PC-9 (cell line): Measurements from ENCODE around the gene SDK1. TPM values are rescaled to one million over a fixed set of nuclear protein-coding genes. Genes with fewer than 3 reads are reported as not detected.

ENCODE experiments used
- BruUV-seq: library from RNA; stranded (reverse); fragments of 400-500 nt; replicated peaks from 2 replicates; lab custom pipeline; 2021; lab: Mats Ljungman, UMichigan
- CTCF ChIA-PET: fragments of 300-600 bp; sonication (Branson Sonifier 250); formaldehyde crosslinking; loops from one replicate; lab custom pipeline; 2022; ENCODE audit warnings: antibody characterized with exemption; lab: Charles Lee
- POLR2A ChIA-PET: fragments of 300-600 bp; sonication (Branson Sonifier 250); formaldehyde crosslinking; loops from one replicate; lab custom pipeline; 2022; ENCODE audit warnings: antibody characterized with exemption; ENCODE audit not compliant: unreplicated experiment; lab: Charles Lee
- DNase-seq, 2 experiments: peaks; one replicate each; pipeline versions ENCODE4 v3.0.0 to v3.0.0-alpha.2; 2015 to 2022; ENCODE audit warnings: mixed read lengths in 1 of 2
- H2AFZ ChIP-seq: fragments of 200-600 bp; sonication (generic); 2 replicates; pipeline ENCODE4 v1.8.1; 2017; ENCODE audit warnings: antibody characterized with exemption
- H3F3A ChIP-seq: fragments of 200-600 bp; sonication (generic); 2 replicates; pipeline ENCODE4 v1.8.1; 2017; ENCODE audit warnings: antibody characterized with exemption, mild to moderate bottlenecking, low read depth; ENCODE audit not compliant: insufficient read depth
- H3K27ac ChIP-seq: fragments of 200-600 bp; sonication (generic); 2 replicates; pipeline ENCODE4 v1.6.1; 2016; ENCODE audit warnings: mixed run types
- H3K27me3 ChIP-seq: fragments of 200-600 bp; sonication (generic); 2 replicates; pipeline ENCODE4 v1.6.1; 2016; ENCODE audit warnings: low read depth, mixed run types; ENCODE audit not compliant: insufficient read depth
- H3K36me3 ChIP-seq: fragments of 200-600 bp; sonication (generic); 2 replicates; pipeline ENCODE4 v1.6.1; 2016; ENCODE audit warnings: low read depth, mixed run types
- H3K4me1 ChIP-seq: fragments of 200-600 bp; sonication (generic); replicated peaks from 2 replicates; pipeline ENCODE4 v1.6.1; 2016; ENCODE audit warnings: mixed run types; ENCODE audit not compliant: insufficient read depth
- H3K4me2 ChIP-seq: fragments of 200-600 bp; sonication (generic); 2 replicates; pipeline ENCODE4 v1.6.1; 2017; ENCODE audit warnings: mixed run types
- H3K4me3 ChIP-seq: fragments of 200-600 bp; sonication (generic); 2 replicates; pipeline ENCODE4 v1.6.1; 2016; ENCODE audit warnings: mixed run types
- H3K79me2 ChIP-seq: fragments of 200-600 bp; sonication (generic); 2 replicates; pipeline ENCODE4 v1.6.1; 2017; ENCODE audit warnings: low read depth, mixed run types
- H3K9me2 ChIP-seq: fragments of 200-600 bp; sonication (generic); 2 replicates; pipeline ENCODE4 v1.8.1; 2017; ENCODE audit warnings: mild to moderate bottlenecking; ENCODE audit not compliant: insufficient read depth
- H3K9me3 ChIP-seq: fragments of 200-600 bp; sonication (generic); 2 replicates; pipeline ENCODE4 v1.8.1; 2016; ENCODE audit warnings: low read depth; ENCODE audit not compliant: insufficient read depth
- H4K20me1 ChIP-seq: fragments of 200-600 bp; sonication (generic); 2 replicates; pipeline ENCODE4 v1.8.1; 2017; ENCODE audit not compliant: insufficient read depth
- CTCF ChIP-seq: fragments of 200-600 bp; sonication (generic); conservative IDR thresholded peaks from 2 replicates; pipeline ENCODE4 v1.6.1; 2017; ENCODE audit warnings: mixed run types, antibody characterized with exemption, mild to moderate bottlenecking, moderate library complexity
- EZH2 ChIP-seq: fragments of 200-600 bp; sonication (generic); IDR thresholded peaks from 2 replicates; pipeline ENCODE4 v1.8.0; 2017; ENCODE audit warnings: antibody characterized with exemption, low read depth
- intact Hi-C: fragments of 100-400 bp; cut with micrococcal nuclease; formaldehyde crosslinking; loops from one replicate; pipeline ENCODE4 v1.10.0; 2022; ENCODE audit not compliant: unreplicated experiment
- total RNA-seq: library from RNA; stranded (reverse); gene quantifications from 2 replicates; pipeline ENCODE4 v1.2.3, GENCODE V29; 2021

The SDK1 gene
- total RNA-seq, 1 experiment from 2014 or later = not detected

- Histone ChIP-seq H2AFZ (no peak overlapping the region), H3K4me2 (no peak overlapping the region), H3K9me2 (no peaks in the 10 kb centered on the region), H3K27me3 (peaks cover 86% of the 10 kb centered on the region), H3K36me3 (no peaks in the 10 kb centered on the region), H3K9me3 (peaks cover 7% of the 10 kb centered on the region; the same call in 1 of the 2 replicates), H3K27ac (no peak overlapping the region), H3K4me1 (no peaks in the 10 kb centered on the region), H3K4me3 (no peak overlapping the region), H3F3A (no peaks in the 10 kb centered on the region), H3K79me2 (no peaks in the 10 kb centered on the region), H4K20me1 (peaks cover 6% of the 10 kb centered on the region; the same call in 1 of the 2 replicates)
- BruUV-seq = no TSS peak
- intact Hi-C loops = no loop called here
- TF ChIP-seq EZH2 (no peak), CTCF (no peak)
- DNase-seq = no peak
- POLR2A ChIA-PET = no interaction called here
- CTCF ChIA-PET = no interaction called here
These were observed 273.3 kb downstream of the SDK1 start for GRCh38 chr7:3574386-3574785.

- Histone ChIP-seq H3K4me1 (no peaks in the 10 kb centered on the region), H3K9me2 (no peaks in the 10 kb centered on the region), H3K9me3 (peaks cover 7% of the 10 kb centered on the region; the same call in 1 of the 2 replicates), H2AFZ (no peak overlapping the region), H3K4me3 (no peak overlapping the region), H4K20me1 (peaks cover 6% of the 10 kb centered on the region; the same call in 1 of the 2 replicates), H3K36me3 (no peaks in the 10 kb centered on the region), H3K27me3 (peaks cover 71% of the 10 kb centered on the region), H3F3A (no peaks in the 10 kb centered on the region), H3K79me2 (no peaks in the 10 kb centered on the region), H3K27ac (no peak overlapping the region), H3K4me2 (no peak overlapping the region)
- no TSS peak for BruUV-seq
- TF ChIP-seq EZH2 (no peak), CTCF (no peak)
- no peak for DNase-seq
- CTCF ChIA-PET = no interaction called here
- POLR2A ChIA-PET = no interaction called here
- intact Hi-C loops = no loop called here
These were observed 274.9 kb downstream of the SDK1 start for GRCh38 chr7:3575753-3576531.

- no TSS peak for BruUV-seq
- no peak overlapping the region for H3K4me2 ChIP-seq
- POLR2A ChIA-PET = no interaction called here
- DNase-seq = no peak
- TF ChIP-seq EZH2 (no peak), CTCF (no peak)
- no peak overlapping the region for H2AFZ ChIP-seq
- H3K9me2 ChIP-seq = no peaks in the 10 kb centered on the region
- H3K79me2 ChIP-seq = no peaks in the 10 kb centered on the region
- H3K4me1 ChIP-seq = no peaks in the 10 kb centered on the region
- no peaks in the 10 kb centered on the region for H3K36me3 ChIP-seq
- H3K27ac ChIP-seq = no peak overlapping the region
- intact Hi-C loops = no loop called here
- CTCF ChIA-PET = no interaction called here
- peaks cover 6% of the 10 kb centered on the region; the same call in 1 of the 2 replicates for H4K20me1 ChIP-seq
- H3K9me3 ChIP-seq = peaks cover 7% of the 10 kb centered on the region; the same call in 1 of the 2 replicates
- H3K27me3 ChIP-seq = peaks cover 51% of the 10 kb centered on the region
- H3F3A ChIP-seq = no peaks in the 10 kb centered on the region
- H3K4me3 ChIP-seq = no peak overlapping the region
These were observed 277.3 kb downstream of the SDK1 start for GRCh38 chr7:3578399-3578798.
